Ecto neural progenitor cell (in vitro differentiated cells): ENCODE data around the gene ERVK3-1.

Source experiments
- DNase-seq: peaks from one replicate; pipeline ENCODE4 v3.0.0-alpha.2; 2018; ENCODE audit warnings: low spot score

ERVK3-1 gene

GRCh38 chr19:58364146-58364545 lies 59.0 kb downstream of the ERVK3-1 start:
- no peak for DNase-seq
